Activated CD8-positive, alpha-beta memory T cell treated with anti-CD3 and anti-CD28 coated beads, Interleukin-2, amount 10 ng/mL, durations not matched to agents 7 days and 5 days (primary cell): ENCODE measurements around the gene LRRC14B. TPM values are rescaled to one million over a fixed set of nuclear protein-coding genes. Genes with fewer than 3 reads are reported as not detected.
A peak's percentile ranks its signal among the peaks of the same experiment; 100 is the strongest.

Experiments
- ATAC-seq: fragments of 150-1000 bp; cut with Tn5 transposase; one replicate; pipeline ENCODE4 v1.10.0; 2021; ENCODE audit warnings: moderate library complexity
- CTCF ChIA-PET: fragments of 350-600 bp; sonication (Branson Sonifier 250); formaldehyde crosslinking; loops from one replicate; lab custom pipeline; 2021; ENCODE audit warnings: antibody characterized with exemption; lab: Charles Lee
- DNase-seq: peaks from one replicate; pipeline ENCODE4 v3.0.0-alpha.2; 2020
- H3K27ac Mint-ChIP-seq: one replicate; pipeline ENCODE4 v1.8.0; 2021; ENCODE audit warnings: mild to moderate bottlenecking, mixed read lengths
- H3K27me3 Mint-ChIP-seq: one replicate; pipeline ENCODE4 v1.8.0; 2021; ENCODE audit warnings: mixed read lengths
- H3K36me3 Mint-ChIP-seq: one replicate; pipeline ENCODE4 v1.8.0; 2021; ENCODE audit warnings: mild to moderate bottlenecking, mixed read lengths
- H3K4me1 Mint-ChIP-seq: one replicate; pipeline ENCODE4 v1.8.0; 2021; ENCODE audit warnings: mixed read lengths
- H3K4me3 Mint-ChIP-seq: one replicate; pipeline ENCODE4 v1.8.0; 2021; ENCODE audit warnings: mild to moderate bottlenecking, moderate library complexity, mixed read lengths
- H3K9me3 Mint-ChIP-seq: one replicate; pipeline ENCODE4 v1.8.0; 2022; ENCODE audit warnings: low read depth, mixed read lengths
- total RNA-seq, 2 experiments: library from RNA; stranded (reverse); gene quantifications; one replicate each; pipeline ENCODE4 v1.2.3, GENCODE V29; 2021

The LRRC14B gene
- total RNA-seq, 2 experiments from 2014 or later, result not detected

- no peak overlapping the region for H3K27ac Mint-ChIP-seq
Measured at GRCh38 chr5:173392-174290, 17.7 kb upstream of the LRRC14B start.

DNA sequence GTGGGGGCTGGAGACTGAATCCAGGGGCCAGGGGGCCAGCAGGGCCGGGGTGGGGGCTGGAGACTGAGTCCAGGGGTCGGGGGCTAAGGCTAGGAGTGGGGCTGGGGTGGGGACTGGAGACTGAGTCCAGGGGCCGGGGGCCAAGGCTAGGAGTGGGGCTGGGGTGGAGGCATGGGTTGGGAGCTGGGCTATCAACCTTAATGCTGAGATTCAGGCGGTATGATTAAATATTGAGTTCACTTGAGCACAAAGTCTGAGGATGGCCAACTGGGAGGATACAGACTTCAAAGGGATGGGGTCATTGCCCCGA lies 17.0 kb upstream of the LRRC14B start:
- Mint-ChIP-seq H3K36me3 (no peaks in the 10 kb centered on the region), H3K4me3 (no peak overlapping the region), H3K9me3 (no peaks in the 10 kb centered on the region), H3K27ac (no peak overlapping the region), H3K27me3 (peaks cover 10% of the 10 kb centered on the region), H3K4me1 (no peaks in the 10 kb centered on the region)
- CTCF ChIA-PET, result no interaction called here
- ATAC-seq, result no peak
- DNase-seq, result no peak

More at GRCh38 chr5:173392-174290, 17.7 kb upstream of the LRRC14B start:
- no peaks in the 10 kb centered on the region for H3K9me3 Mint-ChIP-seq
- ATAC-seq (peak; percentile 16), DNase-seq (no peak)
- peaks cover 10% of the 10 kb centered on the region for H3K27me3 Mint-ChIP-seq
- H3K4me3 Mint-ChIP-seq, result no peak overlapping the region
- CTCF ChIA-PET, result interaction anchor here (1.6 kb wide), 1 partner anchor 15 kb away, joined by 5 read pairs; no protein-coding TSS in a partner anchor
- H3K4me1 Mint-ChIP-seq, result no peaks in the 10 kb centered on the region
- H3K36me3 Mint-ChIP-seq, result no peaks in the 10 kb centered on the region

GRCh38 chr5:174876-175465 lies 16.3 kb upstream of the LRRC14B start:
- CTCF ChIA-PET, result no interaction called here
- H3K4me3 Mint-ChIP-seq, result no peak overlapping the region
- no peaks in the 10 kb centered on the region for H3K36me3 Mint-ChIP-seq
- peaks cover 13% of the 10 kb centered on the region for H3K27me3 Mint-ChIP-seq
- no peaks in the 10 kb centered on the region for H3K4me1 Mint-ChIP-seq
- no peaks in the 10 kb centered on the region for H3K9me3 Mint-ChIP-seq
- no peak overlapping the region for H3K27ac Mint-ChIP-seq
- DNase-seq (no peak), ATAC-seq (no peak)

GRCh38 chr5:176296-176823 lies 14.9 kb upstream of the LRRC14B start:
- peaks cover 13% of the 10 kb centered on the region for H3K27me3 Mint-ChIP-seq
- ATAC-seq (no peak), DNase-seq (no peak)
- CTCF ChIA-PET, result no interaction called here
- H3K27ac Mint-ChIP-seq, result no peak overlapping the region
- no peaks in the 10 kb centered on the region for H3K9me3 Mint-ChIP-seq
- no peaks in the 10 kb centered on the region for H3K4me1 Mint-ChIP-seq
- no peak overlapping the region for H3K4me3 Mint-ChIP-seq
- H3K36me3 Mint-ChIP-seq, result no peaks in the 10 kb centered on the region

DNA sequence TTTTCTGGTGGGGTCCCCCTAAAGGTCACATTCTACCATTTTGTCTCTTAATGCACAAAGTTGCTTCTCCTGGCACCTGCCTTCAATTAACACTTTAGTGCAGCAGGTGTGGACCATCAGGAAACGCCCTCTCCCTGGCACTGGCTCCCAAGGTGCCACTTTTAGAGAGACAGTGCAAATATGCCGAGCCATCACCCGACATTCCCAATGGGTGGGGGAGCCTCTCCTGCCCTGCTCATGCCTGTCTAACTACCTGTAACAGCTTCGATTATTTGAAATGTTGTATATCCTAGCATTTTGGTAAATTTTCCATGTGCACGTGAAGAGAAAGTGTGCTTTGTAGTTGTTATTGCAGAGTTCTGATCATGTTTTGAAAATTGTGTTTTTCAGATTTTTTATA lies 13.2 kb upstream of the LRRC14B start:
- no peak for DNase-seq
- Mint-ChIP-seq H3K27ac (no peak overlapping the region), H3K4me1 (no peaks in the 10 kb centered on the region), H3K36me3 (no peaks in the 10 kb centered on the region), H3K4me3 (no peak overlapping the region), H3K27me3 (peaks cover 13% of the 10 kb centered on the region), H3K9me3 (no peaks in the 10 kb centered on the region)
- CTCF ChIA-PET, result no interaction called here
- no peak for ATAC-seq

DNA sequence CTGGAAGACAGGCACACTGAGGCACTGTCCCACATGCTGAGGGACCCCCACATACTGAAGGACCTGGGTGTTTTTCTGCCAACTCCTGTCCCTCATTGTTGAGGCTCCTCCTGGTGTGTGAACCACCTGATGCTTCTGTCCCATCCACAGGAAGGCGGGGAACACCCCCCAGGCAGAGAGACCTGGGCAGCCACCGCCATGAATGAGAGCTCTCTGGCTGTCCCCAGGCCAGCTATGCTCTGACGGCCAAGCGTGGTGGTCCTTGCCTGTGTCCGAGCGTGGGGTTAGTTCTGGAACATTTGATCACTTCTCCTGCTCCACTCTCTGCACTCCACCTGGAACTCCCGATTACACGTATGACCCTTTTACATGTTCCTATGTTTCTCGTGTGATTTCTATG lies 11.9 kb upstream of the LRRC14B start:
- Mint-ChIP-seq H3K4me3 (no peak overlapping the region), H3K27me3 (peaks cover 13% of the 10 kb centered on the region), H3K4me1 (no peaks in the 10 kb centered on the region), H3K36me3 (no peaks in the 10 kb centered on the region), H3K9me3 (no peaks in the 10 kb centered on the region), H3K27ac (no peak overlapping the region)
- no peak for DNase-seq
- CTCF ChIA-PET, result interaction anchor here (1.4 kb wide), 1 partner anchor 9 kb away, joined by 3 read pairs; no protein-coding TSS in a partner anchor
- no peak for ATAC-seq

DNA sequence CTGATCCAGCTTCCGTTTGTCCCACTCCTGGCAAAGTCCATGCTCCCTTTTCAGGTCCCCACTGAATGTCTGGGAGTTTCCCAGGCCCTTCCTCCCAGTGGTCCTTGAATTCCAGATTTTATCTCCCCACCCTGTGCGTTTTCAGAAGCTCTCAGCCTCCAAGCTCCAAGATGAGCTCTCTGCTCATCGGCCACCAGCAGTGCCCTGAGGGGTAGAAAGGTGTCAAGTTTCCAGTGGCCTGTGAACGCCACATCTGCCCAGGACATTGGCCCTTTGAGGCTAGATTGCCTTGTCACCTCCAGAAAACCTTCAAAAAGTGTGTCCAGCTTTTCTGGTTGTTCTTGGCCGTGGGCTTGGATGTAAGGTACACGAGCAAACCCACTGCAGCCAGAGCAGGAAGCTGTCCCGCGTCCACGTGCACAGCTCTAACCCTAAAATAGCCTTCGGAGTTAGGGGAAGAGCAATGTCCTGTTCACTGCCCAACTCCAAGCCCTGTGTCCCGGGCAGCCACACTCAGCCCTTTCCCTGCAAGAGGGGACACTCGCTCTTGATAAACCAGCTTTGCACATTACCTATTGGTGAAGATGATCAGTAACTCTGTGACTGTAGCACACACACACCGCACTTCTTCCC lies 10.9 kb upstream of the LRRC14B start:
- Mint-ChIP-seq H3K4me1 (no peaks in the 10 kb centered on the region), H3K27ac (no peak overlapping the region), H3K27me3 (peaks cover 15% of the 10 kb centered on the region), H3K9me3 (no peaks in the 10 kb centered on the region), H3K36me3 (no peaks in the 10 kb centered on the region), H3K4me3 (no peak overlapping the region)
- DNase-seq (no peak), ATAC-seq (no peak)
- CTCF ChIA-PET, result interaction anchor here (0.6 to 1.4 kb wide), 2 partner anchors 8 to 153 kb away, joined by 3 read pairs; no protein-coding TSS in a partner anchor

- H3K4me1 Mint-ChIP-seq, result no peaks in the 10 kb centered on the region
- H3K36me3 Mint-ChIP-seq, result no peaks in the 10 kb centered on the region
- no peak overlapping the region for H3K27ac Mint-ChIP-seq
- H3K9me3 Mint-ChIP-seq, result no peaks in the 10 kb centered on the region
- DNase-seq (no peak), ATAC-seq (no peak)
- peaks cover 15% of the 10 kb centered on the region for H3K27me3 Mint-ChIP-seq
- CTCF ChIA-PET, result interaction anchor here (1.4 kb wide), 1 partner anchor 7 kb away, joined by 3 read pairs; no protein-coding TSS in a partner anchor
- no peak overlapping the region for H3K4me3 Mint-ChIP-seq
Measured at GRCh38 chr5:181160-181559, 10.1 kb upstream of the LRRC14B start.

DNA sequence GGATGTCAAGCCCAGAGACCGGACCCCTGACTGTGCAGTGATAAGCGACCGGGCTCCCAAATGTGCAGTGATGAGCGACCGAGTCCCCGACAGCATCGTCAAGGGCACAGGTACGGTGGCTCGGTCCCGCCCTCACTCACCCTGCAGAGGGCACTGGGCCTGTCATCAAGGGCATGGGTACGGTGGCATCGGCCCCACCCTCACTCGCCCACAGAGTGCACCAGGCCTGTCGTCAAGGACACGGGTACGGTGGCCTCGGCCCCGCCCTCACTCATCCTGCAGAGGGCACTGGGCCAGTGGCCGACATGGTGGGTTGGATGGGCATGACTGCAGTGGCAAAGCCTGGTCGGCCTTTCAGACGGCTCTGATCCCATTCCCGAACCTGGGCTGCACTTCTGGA lies 9.7 kb upstream of the LRRC14B start:
- CTCF ChIA-PET, result no interaction called here
- Mint-ChIP-seq H3K27me3 (peaks cover 15% of the 10 kb centered on the region), H3K9me3 (no peaks in the 10 kb centered on the region), H3K4me3 (no peak overlapping the region), H3K36me3 (no peaks in the 10 kb centered on the region), H3K27ac (no peak overlapping the region), H3K4me1 (no peaks in the 10 kb centered on the region)
- DNase-seq (no peak), ATAC-seq (no peak)

DNA sequence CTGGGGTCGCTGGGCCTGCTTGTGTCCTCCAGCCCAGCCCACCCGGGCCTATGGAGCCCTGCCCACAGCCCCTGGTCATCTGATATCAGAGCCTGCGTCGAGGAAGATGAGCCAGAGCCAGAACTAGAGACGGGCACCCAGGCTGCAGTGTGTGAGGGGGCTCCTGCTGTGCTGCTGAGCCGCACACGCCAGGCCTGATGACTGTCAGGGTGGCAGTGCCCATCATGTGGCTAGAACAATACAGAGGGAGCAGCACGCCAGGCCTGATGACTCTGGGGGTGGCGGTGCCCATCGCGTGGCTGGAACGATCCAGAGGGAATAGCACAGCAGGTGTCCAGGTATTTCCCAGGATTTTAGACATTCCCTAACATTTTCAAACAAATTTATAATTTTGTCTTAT lies 9.2 kb upstream of the LRRC14B start:
- Mint-ChIP-seq H3K9me3 (no peaks in the 10 kb centered on the region), H3K4me1 (no peaks in the 10 kb centered on the region), H3K36me3 (no peaks in the 10 kb centered on the region), H3K27me3 (peaks cover 15% of the 10 kb centered on the region), H3K27ac (no peak overlapping the region), H3K4me3 (no peak overlapping the region)
- DNase-seq (no peak), ATAC-seq (no peak)
- CTCF ChIA-PET, result no interaction called here

- H3K36me3 Mint-ChIP-seq, result no peaks in the 10 kb centered on the region
- no peak overlapping the region for H3K4me3 Mint-ChIP-seq
- peaks cover 6% of the 10 kb centered on the region for H3K27me3 Mint-ChIP-seq
- no peak overlapping the region for H3K27ac Mint-ChIP-seq
- H3K4me1 Mint-ChIP-seq, result peaks cover 10% of the 10 kb centered on the region
- no peaks in the 10 kb centered on the region for H3K9me3 Mint-ChIP-seq
- DNase-seq, result no peak
- CTCF ChIA-PET, result no interaction called here
- no peak for ATAC-seq
Measured at GRCh38 chr5:184471-184870, 6.8 kb upstream of the LRRC14B start.

- Mint-ChIP-seq H3K36me3 (no peaks in the 10 kb centered on the region), H3K27ac (no peak overlapping the region), H3K9me3 (no peaks in the 10 kb centered on the region), H3K4me1 (peaks cover 12% of the 10 kb centered on the region), H3K27me3 (peaks cover 5% of the 10 kb centered on the region), H3K4me3 (no peak overlapping the region)
- ATAC-seq (no peak), DNase-seq (no peak)
- CTCF ChIA-PET, result no interaction called here
Measured at GRCh38 chr5:185095-186070, 5.9 kb upstream of the LRRC14B start.
